Fibroblast of lung (primary cell): ENCODE measurements around the gene CBL. TPM values are rescaled to one million over a fixed set of nuclear protein-coding genes. Genes with fewer than 3 reads are reported as not detected.

Experiments
- DNase-seq, 2 donors: peaks; one replicate each; pipeline versions ENCODE4 v3.0.0 to v3.0.0-alpha.2; 2010; ENCODE audit warnings: low read depth in 2 of 2
- H2AFZ ChIP-seq: 2 replicates; pipeline ENCODE4 v1.5.1; 2012; ENCODE audit warnings: low read length, control low read depth, inconsistent platforms
- H3K27ac ChIP-seq: 2 replicates; pipeline ENCODE4 v1.5.1; 2011; ENCODE audit warnings: low read length, control low read depth; ENCODE audit not compliant: insufficient read depth
- H3K27me3 ChIP-seq: 2 replicates; pipeline ENCODE4 v1.5.1; 2011; ENCODE audit warnings: mild to moderate bottlenecking, low read length; ENCODE audit not compliant: control insufficient read depth, insufficient read depth
- H3K36me3 ChIP-seq: 2 replicates; pipeline ENCODE4 v1.5.1; 2011; ENCODE audit warnings: low read length; ENCODE audit not compliant: control insufficient read depth, insufficient read depth
- H3K4me1 ChIP-seq: 2 replicates; pipeline ENCODE4 v1.5.1; 2011; ENCODE audit warnings: low read length; ENCODE audit not compliant: control insufficient read depth, insufficient read depth; ENCODE audit errors: extremely low read depth
- H3K4me2 ChIP-seq: 2 replicates; pipeline ENCODE4 v1.5.1; 2011; ENCODE audit warnings: low read length, control low read depth; ENCODE audit not compliant: insufficient read depth; ENCODE audit errors: extremely low read depth
- H3K4me3 ChIP-seq, 4 experiments: fragments of 200-600 bp in 1 of 4; sonication (generic) in 1 of 4; replicated peaks in 1 of 4; 2 replicates each; pipeline ENCODE4 v1.5.1; 2011 to 2016; ENCODE audit warnings: low read length in 4 of 4, low read depth in 3 of 4, mild to moderate bottlenecking in 3 of 4, control low read depth in 2 of 4, inconsistent platforms in 1 of 4, mixed read lengths in 1 of 4; ENCODE audit not compliant: insufficient read depth in 1 of 4; ENCODE audit errors: control extremely low read depth in 1 of 4
- H3K79me2 ChIP-seq: 2 replicates; pipeline ENCODE4 v1.5.1; 2012; ENCODE audit warnings: mild to moderate bottlenecking, low read length, inconsistent platforms; ENCODE audit not compliant: control insufficient read depth, insufficient read depth
- H3K9ac ChIP-seq: 2 replicates; pipeline ENCODE4 v1.5.1; 2011; ENCODE audit warnings: mild to moderate bottlenecking, low read length, control low read depth; ENCODE audit not compliant: insufficient read depth
- H3K9me3 ChIP-seq: 2 replicates; pipeline ENCODE4 v1.5.1; 2012; ENCODE audit warnings: low read depth, low read length; ENCODE audit not compliant: control insufficient read depth, insufficient read depth
- H4K20me1 ChIP-seq: 2 replicates; pipeline ENCODE4 v1.5.1; 2011; ENCODE audit warnings: low read length; ENCODE audit not compliant: control insufficient read depth, insufficient read depth; ENCODE audit errors: extremely low read depth
- CTCF ChIP-seq, 2 donors: IDR thresholded peaks in 1 of 2; conservative IDR thresholded peaks in 1 of 2; 1 replicate in 1 of 2; 2 replicates in 1 of 2; pipeline ENCODE4 v1.5.1; 2011 to 2012; ENCODE audit warnings: low read length in 2 of 2, control low read depth in 1 of 2, inconsistent platforms in 1 of 2, low read depth in 1 of 2, mild to moderate bottlenecking in 1 of 2
- EZH2 ChIP-seq: IDR thresholded peaks from 2 replicates; pipeline ENCODE4 v1.5.1; 2012; ENCODE audit warnings: low read length, control low read depth, mild to moderate bottlenecking; ENCODE audit errors: missing control alignments
- polyA plus RNA-seq, 2 donors: library from polyadenylated mRNA; depleted of rRNA in 1 of 2; stranded (reverse) in 1 of 2; unstranded in 1 of 2; fragments of >200 nt; gene quantifications; 2 replicates each; pipeline ENCODE4 v1.2.1, GENCODE V29; 2011 to 2012; ENCODE audit warnings: missing spikeins in 1 of 2
- total RNA-seq: library from RNA; depleted of rRNA; stranded (reverse); fragments of >200 nt; gene quantifications from 2 replicates; pipeline ENCODE4 v1.2.1, GENCODE V29; 2014

The CBL gene
- total and polyA plus RNA-seq, 2 donors (not counting 1 experiment from before 2014, with no cell fraction given) = 11.1 to 12.4 TPM

GRCh38 chr11:119293461-119293860, 87.3 kb downstream of the CBL start:
- H3K4me3 ChIP-seq = no peak overlapping the region
- H3K36me3 ChIP-seq = peaks cover under 1% of the 10 kb centered on the region
- no peaks in the 10 kb centered on the region for H3K79me2 ChIP-seq
- H3K9ac ChIP-seq = no peak overlapping the region
- TF ChIP-seq CTCF (conservative IDR thresholded peaks at IDR 0.05 in 1 of 2, IDR thresholded peaks at IDR 0.05 in 1 of 2; ENCODE audit: low read depth in 1 of 2, low read length in 2 of 2) (no peak), EZH2 (no peak)
- H2AFZ ChIP-seq = no peak overlapping the region
- H3K9me3 ChIP-seq = no peaks in the 10 kb centered on the region
- DNase-seq = no peak
- no peaks in the 10 kb centered on the region for H3K27me3 ChIP-seq
- no peaks in the 10 kb centered on the region for H4K20me1 ChIP-seq
- no peak overlapping the region for H3K27ac ChIP-seq
- H3K4me2 ChIP-seq = no peak overlapping the region
- no peaks in the 10 kb centered on the region for H3K4me1 ChIP-seq

GRCh38 chr11:119295178-119295577, 89.0 kb downstream of the CBL start:
- TF ChIP-seq EZH2 (no peak), CTCF (conservative IDR thresholded peaks at IDR 0.05 in 1 of 2, IDR thresholded peaks at IDR 0.05 in 1 of 2; ENCODE audit: low read depth in 1 of 2, low read length in 2 of 2) (no peak)
- Histone ChIP-seq H3K9me3 (no peaks in the 10 kb centered on the region), H2AFZ (no peak overlapping the region), H3K27me3 (no peaks in the 10 kb centered on the region), H4K20me1 (no peaks in the 10 kb centered on the region), H3K4me2 (no peak overlapping the region), H3K27ac (no peak overlapping the region), H3K79me2 (no peaks in the 10 kb centered on the region), H3K4me3 (no peak overlapping the region), H3K9ac (no peak overlapping the region), H3K4me1 (no peaks in the 10 kb centered on the region), H3K36me3 (peaks cover 3% of the 10 kb centered on the region)
- peak in 1 of 2 donors; percentile 15 for DNase-seq

GRCh38 chr11:119297938-119298337, 91.8 kb downstream of the CBL start:
- H2AFZ ChIP-seq = no peak overlapping the region
- H3K9ac ChIP-seq = no peak overlapping the region
- no peaks in the 10 kb centered on the region for H4K20me1 ChIP-seq
- H3K4me3 ChIP-seq = no peak overlapping the region
- no peak overlapping the region for H3K27ac ChIP-seq
- H3K36me3 ChIP-seq = peaks cover 3% of the 10 kb centered on the region
- no peaks in the 10 kb centered on the region for H3K79me2 ChIP-seq
- TF ChIP-seq CTCF (conservative IDR thresholded peaks at IDR 0.05 in 1 of 2, IDR thresholded peaks at IDR 0.05 in 1 of 2; ENCODE audit: low read depth in 1 of 2, low read length in 2 of 2) = no peak
- TF ChIP-seq EZH2 = no peak
- H3K4me1 ChIP-seq = no peaks in the 10 kb centered on the region
- no peak overlapping the region for H3K4me2 ChIP-seq
- no peaks in the 10 kb centered on the region for H3K27me3 ChIP-seq
- DNase-seq = peak in 1 of 2 donors; percentile 27
- no peaks in the 10 kb centered on the region for H3K9me3 ChIP-seq
